Adrenal gland (tissue), 5 donors: ENCODE results near the gene GUCA1A.

Source experiments
- CTCF ChIP-seq, 6 experiments: fragments of 450-650 bp in 4 of 6; fragments of 200-600 bp in 2 of 6; sonication (generic) in 1 of 6; IDR thresholded peaks; 1 replicate in 5 of 6; 2 replicates in 1 of 6; pipeline versions ENCODE4 v1.5.1 to v1.8.0; 2016 to 2021; ENCODE audit warnings: antibody characterized with exemption in 6 of 6, mild to moderate bottlenecking in 2 of 6, moderate library complexity in 1 of 6
- POLR2A ChIP-seq, 2 donors: fragments of 450-650 bp; IDR thresholded peaks; one replicate each; pipeline ENCODE4 v1.6.1; 2017; ENCODE audit warnings: antibody characterized with exemption in 2 of 2, mild to moderate bottlenecking in 2 of 2, moderate library complexity in 1 of 2
- donor health status: DM: no; HTN: no; CAD: no.

GRCh38 chr6:42150254-42150653 lies 22.9 kb upstream of the GUCA1A start:
- no peak for TF ChIP-seq POLR2A (IDR thresholded peaks at IDR 0.05)
- TF ChIP-seq CTCF (IDR thresholded peaks at IDR 0.05): no peak
